Nephron (organoid): ENCODE results near the gene SNX2.

Experiments used
- H3K27ac Mint-ChIP-seq, 3 experiments: 2 replicates each; pipeline ENCODE4 v1.8.0; 2020; ENCODE audit warnings: mixed read lengths in 3 of 3, mild to moderate bottlenecking in 2 of 3, moderate library complexity in 1 of 3
- H3K27me3 Mint-ChIP-seq: 2 replicates; pipeline ENCODE4 v1.8.0; 2021; ENCODE audit warnings: low read depth, mild to moderate bottlenecking, moderate library complexity, mixed read lengths
- H3K36me3 Mint-ChIP-seq: 2 replicates; pipeline ENCODE4 v1.8.0; 2020; ENCODE audit warnings: low read depth, mixed read lengths
- H3K4me1 Mint-ChIP-seq: 2 replicates; pipeline ENCODE4 v1.8.0; 2020; ENCODE audit warnings: mixed read lengths
- H3K4me3 Mint-ChIP-seq, 3 experiments: 2 replicates each; pipeline ENCODE4 v1.8.0; 2020; ENCODE audit warnings: mild to moderate bottlenecking in 3 of 3, mixed read lengths in 3 of 3, moderate library complexity in 2 of 3
- H3K9me3 Mint-ChIP-seq: 2 replicates; pipeline ENCODE4 v1.8.0; 2020; ENCODE audit warnings: mixed read lengths
- TF ChIP-seq, protein P1 (sequence below), 3 experiments: fragments of 200-600 bp; sonication (generic); IDR thresholded peaks; one replicate each; pipeline ENCODE4 v1.5.0; 2021; ENCODE audit warnings: antibody characterized with exemption in 3 of 3; ENCODE audit not compliant: unreplicated experiment in 3 of 3

SNX2 gene

DNA sequence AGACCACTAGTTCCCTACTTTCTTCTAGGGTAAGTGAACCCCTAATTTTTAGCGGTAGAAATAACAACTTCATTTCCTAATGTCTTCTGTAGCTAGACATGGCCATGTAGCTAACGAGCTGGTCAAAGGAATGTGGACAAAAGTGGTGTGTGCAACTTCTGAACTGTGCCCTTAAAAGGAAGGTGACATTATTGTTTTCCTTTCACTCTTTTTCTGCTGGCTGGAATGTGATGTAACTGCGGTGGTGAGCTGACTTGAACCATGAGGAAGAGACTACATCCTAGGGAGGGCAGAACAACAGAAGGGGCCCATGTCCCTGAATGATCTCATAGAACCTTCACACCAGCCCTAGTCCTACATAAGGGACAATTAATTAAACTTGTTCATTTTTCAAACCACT, 1.3 kb upstream of the SNX2 start:
- Mint-ChIP-seq H3K36me3 (peaks cover 3% of the 10 kb centered on the region), H3K27me3 (no peaks in the 10 kb centered on the region), H3K27ac (peak overlapping the region; percentile 29 to 59 (median 42)), H3K4me3 (peak overlapping the region; percentile 72 to 99 (median 73)), H3K9me3 (peaks cover 2% of the 10 kb centered on the region), H3K4me1 (peaks cover 23% of the 10 kb centered on the region)
- TF ChIP-seq, protein P1, sequence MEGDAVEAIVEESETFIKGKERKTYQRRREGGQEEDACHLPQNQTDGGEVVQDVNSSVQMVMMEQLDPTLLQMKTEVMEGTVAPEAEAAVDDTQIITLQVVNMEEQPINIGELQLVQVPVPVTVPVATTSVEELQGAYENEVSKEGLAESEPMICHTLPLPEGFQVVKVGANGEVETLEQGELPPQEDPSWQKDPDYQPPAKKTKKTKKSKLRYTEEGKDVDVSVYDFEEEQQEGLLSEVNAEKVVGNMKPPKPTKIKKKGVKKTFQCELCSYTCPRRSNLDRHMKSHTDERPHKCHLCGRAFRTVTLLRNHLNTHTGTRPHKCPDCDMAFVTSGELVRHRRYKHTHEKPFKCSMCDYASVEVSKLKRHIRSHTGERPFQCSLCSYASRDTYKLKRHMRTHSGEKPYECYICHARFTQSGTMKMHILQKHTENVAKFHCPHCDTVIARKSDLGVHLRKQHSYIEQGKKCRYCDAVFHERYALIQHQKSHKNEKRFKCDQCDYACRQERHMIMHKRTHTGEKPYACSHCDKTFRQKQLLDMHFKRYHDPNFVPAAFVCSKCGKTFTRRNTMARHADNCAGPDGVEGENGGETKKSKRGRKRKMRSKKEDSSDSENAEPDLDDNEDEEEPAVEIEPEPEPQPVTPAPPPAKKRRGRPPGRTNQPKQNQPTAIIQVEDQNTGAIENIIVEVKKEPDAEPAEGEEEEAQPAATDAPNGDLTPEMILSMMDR (IDR thresholded peaks at IDR 0.05; ENCODE audit: unreplicated experiment in 3 of 3) = no peak

DNA sequence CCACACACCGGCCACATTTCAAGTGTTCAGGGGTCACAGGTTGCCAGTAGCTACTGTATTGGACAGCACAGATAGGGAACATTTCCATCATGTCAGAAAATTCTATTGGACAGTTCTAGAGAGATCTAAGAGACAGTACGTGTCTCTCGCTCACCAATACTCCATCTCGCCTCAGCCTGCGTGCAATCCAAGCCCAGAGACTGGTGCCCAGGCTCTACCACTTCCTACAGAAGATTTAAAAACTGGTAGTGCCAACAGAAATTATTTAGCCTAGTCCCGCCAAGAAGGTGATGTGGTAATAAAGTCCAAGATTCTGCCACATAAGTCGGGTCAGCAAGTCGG, 390 bp upstream of the SNX2 start:
- peak overlapping the region; percentile 93 to 97 (median 95) for H3K27ac Mint-ChIP-seq
- H3K4me3 Mint-ChIP-seq = peak overlapping the region; percentile 99
- peaks cover 23% of the 10 kb centered on the region for H3K4me1 Mint-ChIP-seq
- no peaks in the 10 kb centered on the region for H3K27me3 Mint-ChIP-seq
- peaks cover 2% of the 10 kb centered on the region for H3K9me3 Mint-ChIP-seq
- TF ChIP-seq, protein P1 (IDR thresholded peaks at IDR 0.05; ENCODE audit: unreplicated experiment in 3 of 3) = no peak
- peaks cover 11% of the 10 kb centered on the region for H3K36me3 Mint-ChIP-seq

DNA sequence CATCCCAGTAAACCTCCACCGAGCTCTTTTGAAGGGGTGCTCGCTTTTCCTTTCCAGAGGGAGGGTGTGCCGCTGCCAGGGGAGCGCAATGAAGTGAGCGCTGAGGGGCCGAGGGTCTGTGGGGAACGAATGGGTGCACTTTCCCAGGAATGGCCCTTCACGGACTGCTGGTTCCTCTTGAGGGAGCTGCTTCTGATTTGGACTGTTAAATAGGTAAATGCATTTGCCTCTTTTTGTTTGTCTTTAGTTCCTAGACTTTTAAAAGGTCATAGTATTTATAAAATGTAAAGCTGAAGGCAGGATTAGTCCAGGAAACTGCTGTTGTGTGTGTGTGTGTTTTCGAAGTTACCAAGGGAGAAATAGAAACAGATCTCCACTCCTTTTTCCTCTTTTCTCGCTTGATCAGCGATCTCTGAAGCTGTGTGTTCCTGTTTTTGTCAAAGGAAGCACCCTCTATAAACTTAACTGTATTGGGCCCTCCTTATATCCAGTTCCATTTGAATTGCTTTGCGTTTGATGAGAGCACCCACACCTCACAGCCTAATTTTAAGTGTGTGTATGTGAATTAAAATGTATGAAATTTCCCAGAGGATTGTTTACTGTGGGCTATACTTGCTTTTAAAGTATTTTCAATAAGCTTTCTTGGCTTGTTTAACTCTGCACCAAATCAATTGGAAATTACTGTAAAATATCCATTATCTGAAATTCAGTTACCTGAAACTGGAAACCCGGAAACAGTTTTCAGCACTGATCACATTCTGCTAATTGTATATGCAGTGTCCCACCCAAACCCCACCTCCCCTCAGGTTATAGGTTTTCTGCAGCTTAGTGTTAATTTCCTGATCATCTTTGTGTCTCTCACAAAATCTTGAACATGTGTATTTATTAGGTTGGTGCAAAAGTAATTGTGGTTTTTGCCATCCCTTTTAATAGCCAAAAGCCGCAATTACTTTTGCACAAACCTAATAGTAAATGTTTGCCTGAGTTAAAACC, 966 bp downstream of the SNX2 start:
- peak overlapping the region; percentile 95 to 97 (median 96) for H3K27ac Mint-ChIP-seq
- peak overlapping the region; percentile 99 for H3K4me3 Mint-ChIP-seq
- TF ChIP-seq, protein P1 (IDR thresholded peaks at IDR 0.05; ENCODE audit: unreplicated experiment in 3 of 3) = no peak
- H3K27me3 Mint-ChIP-seq = no peaks in the 10 kb centered on the region
- H3K36me3 Mint-ChIP-seq = peaks cover 22% of the 10 kb centered on the region
- H3K4me1 Mint-ChIP-seq = peaks cover 23% of the 10 kb centered on the region
- H3K9me3 Mint-ChIP-seq = peaks cover 7% of the 10 kb centered on the region

DNA sequence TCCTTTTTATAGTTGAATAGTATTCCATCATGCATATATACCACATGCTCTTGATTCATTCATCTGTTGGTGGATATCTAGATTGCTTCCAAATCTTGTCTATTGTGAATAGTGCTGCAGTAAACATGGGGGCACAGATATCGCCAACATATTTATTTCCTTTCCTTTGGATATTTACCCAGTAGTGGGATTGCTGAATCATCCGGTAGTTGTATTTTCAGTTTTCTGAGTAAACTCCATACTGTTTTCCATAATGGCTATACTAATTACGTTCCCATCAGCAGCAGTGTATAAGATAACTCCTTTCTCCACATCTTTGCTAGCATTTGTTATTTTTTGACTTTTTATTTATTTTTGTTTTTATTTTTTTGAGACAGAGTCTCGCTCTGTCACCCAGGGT, 3.3 kb downstream of the SNX2 start:
- peaks cover 23% of the 10 kb centered on the region for H3K4me1 Mint-ChIP-seq
- TF ChIP-seq, protein P1 (IDR thresholded peaks at IDR 0.05; ENCODE audit: unreplicated experiment in 3 of 3) = no peak
- peaks cover 36% of the 10 kb centered on the region for H3K36me3 Mint-ChIP-seq
- peak overlapping the region; percentile 55 to 66 (median 57) for H3K4me3 Mint-ChIP-seq
- H3K9me3 Mint-ChIP-seq = peaks cover 10% of the 10 kb centered on the region
- peak overlapping the region in 1 of 3 experiments; percentile 19 for H3K27ac Mint-ChIP-seq
- H3K27me3 Mint-ChIP-seq = peaks cover 3% of the 10 kb centered on the region

DNA sequence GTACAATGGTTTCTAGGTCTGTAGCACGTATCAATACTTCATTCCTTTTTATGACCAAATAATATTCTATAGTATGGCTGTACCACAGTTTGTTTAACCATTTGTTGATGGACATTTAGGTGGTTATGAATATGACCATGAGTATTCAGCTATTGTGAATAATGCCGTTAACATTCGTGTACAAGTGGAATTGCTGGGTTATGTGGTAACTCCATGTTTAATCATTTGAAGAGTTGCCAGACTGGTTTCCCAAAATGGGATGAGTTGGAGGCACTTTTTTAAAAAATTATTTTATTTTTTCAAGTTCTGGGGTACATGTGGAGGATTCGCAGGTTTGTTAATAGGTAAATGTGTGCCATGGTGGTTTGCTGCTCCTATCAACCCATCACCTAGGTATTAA, 4.6 kb downstream of the SNX2 start:
- peaks cover 13% of the 10 kb centered on the region for H3K9me3 Mint-ChIP-seq
- H3K27me3 Mint-ChIP-seq = peaks cover 3% of the 10 kb centered on the region
- peak overlapping the region in 2 of 3 experiments; percentile 3 to 26 for H3K4me3 Mint-ChIP-seq
- peaks cover 49% of the 10 kb centered on the region for H3K36me3 Mint-ChIP-seq
- no peak overlapping the region for H3K27ac Mint-ChIP-seq
- TF ChIP-seq, protein P1 (IDR thresholded peaks at IDR 0.05; ENCODE audit: unreplicated experiment in 3 of 3) = no peak
- H3K4me1 Mint-ChIP-seq = peaks cover 23% of the 10 kb centered on the region
